ENCODE data around the gene MEIG1. TPM values are rescaled to one million over a fixed set of nuclear protein-coding genes. Genes with fewer than 3 reads are reported as not detected.

Gene MEIG1
- total RNA-seq, 1 donor from 2014 or later, result 0.95 TPM

- Histone ChIP-seq H3K27ac (no peak overlapping the region), H3K4me3 (no peak overlapping the region), H3K9me3 (peaks cover 23% of the 10 kb centered on the region), H3K27me3 (ENCODE audit: low read depth) (no peaks in the 10 kb centered on the region), H3K4me1 (no peaks in the 10 kb centered on the region), H3K36me3 (peaks cover 92% of the 10 kb centered on the region)
- DNase-seq, result no peak
- no peak for ATAC-seq
- intact Hi-C loops (cut with DNase I), result no loop called here
- no peak for TF ChIP-seq CTCF (IDR thresholded peaks at IDR 0.05)
These were observed 40.2 kb upstream of the MEIG1 start for GRCh38 chr10:14918964-14919363.

GRCh38 chr10:14924013-14924412, 35.2 kb upstream of the MEIG1 start:
- DNase-seq (no peak), ATAC-seq (no peak)
- no peak for TF ChIP-seq CTCF (IDR thresholded peaks at IDR 0.05)
- Histone ChIP-seq H3K27me3 (ENCODE audit: low read depth) (no peaks in the 10 kb centered on the region), H3K9me3 (no peaks in the 10 kb centered on the region), H3K36me3 (peaks cover 98% of the 10 kb centered on the region), H3K4me3 (no peak overlapping the region), H3K4me1 (no peaks in the 10 kb centered on the region), H3K27ac (no peak overlapping the region)
- intact Hi-C loops (cut with DNase I), result no loop called here

GRCh38 chr10:14925268-14925667, 33.9 kb upstream of the MEIG1 start:
- no peak for DNase-seq
- intact Hi-C loops (cut with DNase I), result no loop called here
- Histone ChIP-seq H3K4me3 (no peak overlapping the region), H3K27ac (no peak overlapping the region), H3K27me3 (ENCODE audit: low read depth) (no peaks in the 10 kb centered on the region), H3K4me1 (no peaks in the 10 kb centered on the region), H3K36me3 (peaks cover 97% of the 10 kb centered on the region), H3K9me3 (no peaks in the 10 kb centered on the region)
- no peak for ATAC-seq
- TF ChIP-seq CTCF (IDR thresholded peaks at IDR 0.05), result no peak

GRCh38 chr10:14926061-14926470, 33.1 kb upstream of the MEIG1 start:
- Histone ChIP-seq H3K4me3 (no peak overlapping the region), H3K27me3 (ENCODE audit: low read depth) (no peaks in the 10 kb centered on the region), H3K27ac (no peak overlapping the region), H3K9me3 (no peaks in the 10 kb centered on the region), H3K4me1 (no peaks in the 10 kb centered on the region), H3K36me3 (peaks cover 97% of the 10 kb centered on the region)
- no peak for TF ChIP-seq CTCF (IDR thresholded peaks at IDR 0.05)
- intact Hi-C loops (cut with DNase I), result no loop called here
- DNase-seq (no peak), ATAC-seq (peak in 1 of 2 donors; percentile 41)

GRCh38 chr10:14926722-14927416, 32.3 kb upstream of the MEIG1 start:
- no peak for DNase-seq
- TF ChIP-seq CTCF (IDR thresholded peaks at IDR 0.05), result no peak
- H3K27me3 ChIP-seq (ENCODE audit: low read depth), result no peaks in the 10 kb centered on the region
- H3K4me1 ChIP-seq, result no peaks in the 10 kb centered on the region
- no peak for ATAC-seq
- H3K4me3 ChIP-seq, result no peak overlapping the region
- no peak overlapping the region for H3K27ac ChIP-seq
- H3K36me3 ChIP-seq, result peaks cover 97% of the 10 kb centered on the region
- intact Hi-C loops (cut with DNase I), result no loop called here
- no peaks in the 10 kb centered on the region for H3K9me3 ChIP-seq

Data from lower lobe of right lung (tissue), 2 donors.